Kidney (tissue), 14 donors: Measurements from ENCODE around the gene TBK1. TPM values are rescaled to one million over a fixed set of nuclear protein-coding genes. Genes with fewer than 3 reads are reported as not detected.

Source experiments
- DNase-seq, 5 donors: peaks; one replicate each; pipeline ENCODE4 v3.0.0-alpha.2; 2013 to 2020
- FAIRE-seq: peaks from 2 replicates; lab custom pipeline; 2012; peaks lifted over from hg19 to GRCh38; lab: Jason Lieb, UNC
- H3K27ac ChIP-seq, 2 donors: one replicate each; pipeline ENCODE4 v1.7.0; 2013; ENCODE audit warnings: low read depth in 2 of 2, low read length in 2 of 2, inconsistent platforms in 1 of 2
- H3K27me3 ChIP-seq: one replicate; pipeline ENCODE4 v1.7.1; 2013; ENCODE audit warnings: low read length, inconsistent platforms; ENCODE audit not compliant: control insufficient read depth, insufficient read depth
- H3K36me3 ChIP-seq, 3 donors: one replicate each; pipeline versions ENCODE4 v1.7.0 to v1.7.1; 2013; ENCODE audit warnings: low read length in 3 of 3, control low read depth in 1 of 3, inconsistent platforms in 1 of 3; ENCODE audit not compliant: insufficient read depth in 3 of 3, control insufficient read depth in 2 of 3
- H3K4me1 ChIP-seq, 3 donors: one replicate each; pipeline versions ENCODE4 v1.7.0 to v1.7.1; 2013; ENCODE audit warnings: low read length in 3 of 3, inconsistent platforms in 1 of 3, low read depth in 1 of 3; ENCODE audit not compliant: control insufficient read depth in 2 of 3, insufficient read depth in 2 of 3
- H3K4me3 ChIP-seq, 3 donors: one replicate each; pipeline versions ENCODE4 v1.7.0 to v1.8.1; 2013; ENCODE audit warnings: low read length in 3 of 3, control low read depth in 1 of 3, inconsistent platforms in 1 of 3
- H3K9ac ChIP-seq, 3 donors: one replicate each; pipeline versions ENCODE4 v1.7.0 to v1.7.1; 2013; ENCODE audit warnings: low read length in 3 of 3, control low read depth in 1 of 3, inconsistent platforms in 1 of 3
- H3K9me3 ChIP-seq, 3 donors: one replicate each; pipeline versions ENCODE4 v1.7.0 to v1.7.1; 2013; ENCODE audit warnings: low read length in 3 of 3, control low read depth in 1 of 3, inconsistent platforms in 1 of 3; ENCODE audit not compliant: control insufficient read depth in 2 of 3, insufficient read depth in 1 of 3
- intact Hi-C: fragments of 100-400 bp; cut with DNase I; formaldehyde crosslinking; loops from one replicate; pipeline ENCODE4 v1.11.1; 2022
- polyA plus RNA-seq: library from polyadenylated mRNA; stranded (reverse); fragments of 350-450 nt; fragmentation: Illumina TruSeq; extraction: RNeasy Lipid Tissue Mini Kit (QIAGEN cat#74804); gene quantifications from one replicate; pipeline ENCODE4 v1.2.3, GENCODE V29; 2014; ENCODE audit warnings: low read depth, low replicate concordance; ENCODE audit not compliant: insufficient read depth
- total RNA-seq: library from RNA; stranded (reverse); fragmentation: NEBNext Ultra II Directional; extraction: Animal tissue kit (Norgen Biotek cat#: 25700); gene quantifications from one replicate; pipeline ENCODE4 v1.2.1, GENCODE V29; 2021
- TF ChIP-seq, protein P1 (sequence below): IDR thresholded peaks from 3 replicates; pipeline ENCODE4 v1.5.1; 2012; ENCODE audit warnings: mild to moderate bottlenecking, moderate library complexity, borderline replicate concordance; ENCODE audit not compliant: insufficient read depth; ENCODE audit errors: extremely low read depth
- donor health status: control.
- donor health status: control.
- donor health status: control.
- donor health status: control.
- donor health status: control.
- donor health status: DM: yes; HTN: yes; CAD: no.
- donor health status: Normal renal cell carcinoma (clear cell type).

Gene TBK1
- total and polyA plus RNA-seq, 2 donors from 2014 or later = 9.7 to 21.7 TPM

DNA sequence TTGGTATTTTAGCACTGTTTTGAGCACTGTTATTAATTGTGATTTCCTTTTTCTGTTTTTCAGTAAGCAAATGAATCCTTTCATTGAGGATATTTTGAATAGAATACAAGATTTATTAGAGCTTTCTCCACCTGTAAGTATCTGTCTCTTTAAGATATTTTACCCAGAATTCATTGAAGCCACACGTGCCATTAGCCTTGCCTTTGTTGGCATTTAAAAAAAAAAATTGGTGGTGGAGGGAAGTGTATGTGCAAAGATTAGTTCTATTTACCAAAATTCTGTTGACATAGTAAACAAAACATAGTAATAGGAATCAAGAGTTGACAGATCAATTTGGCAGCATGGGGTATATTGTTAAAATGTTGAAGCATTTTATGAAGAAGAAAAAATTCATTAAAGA lies 23.9 kb upstream of the TBK1 start:
- TF ChIP-seq, protein P1, sequence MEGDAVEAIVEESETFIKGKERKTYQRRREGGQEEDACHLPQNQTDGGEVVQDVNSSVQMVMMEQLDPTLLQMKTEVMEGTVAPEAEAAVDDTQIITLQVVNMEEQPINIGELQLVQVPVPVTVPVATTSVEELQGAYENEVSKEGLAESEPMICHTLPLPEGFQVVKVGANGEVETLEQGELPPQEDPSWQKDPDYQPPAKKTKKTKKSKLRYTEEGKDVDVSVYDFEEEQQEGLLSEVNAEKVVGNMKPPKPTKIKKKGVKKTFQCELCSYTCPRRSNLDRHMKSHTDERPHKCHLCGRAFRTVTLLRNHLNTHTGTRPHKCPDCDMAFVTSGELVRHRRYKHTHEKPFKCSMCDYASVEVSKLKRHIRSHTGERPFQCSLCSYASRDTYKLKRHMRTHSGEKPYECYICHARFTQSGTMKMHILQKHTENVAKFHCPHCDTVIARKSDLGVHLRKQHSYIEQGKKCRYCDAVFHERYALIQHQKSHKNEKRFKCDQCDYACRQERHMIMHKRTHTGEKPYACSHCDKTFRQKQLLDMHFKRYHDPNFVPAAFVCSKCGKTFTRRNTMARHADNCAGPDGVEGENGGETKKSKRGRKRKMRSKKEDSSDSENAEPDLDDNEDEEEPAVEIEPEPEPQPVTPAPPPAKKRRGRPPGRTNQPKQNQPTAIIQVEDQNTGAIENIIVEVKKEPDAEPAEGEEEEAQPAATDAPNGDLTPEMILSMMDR = no peak
- no peak overlapping the region for H3K4me3 ChIP-seq
- H3K9me3 ChIP-seq = no peaks in the 10 kb centered on the region
- H3K9ac ChIP-seq = no peak overlapping the region
- FAIRE-seq = no peak
- intact Hi-C loops = no loop called here
- peaks cover 6 to 57% (median 23%) of the 10 kb centered on the region in 3 donors for H3K36me3 ChIP-seq
- DNase-seq = no peak
- H3K27ac ChIP-seq = no peak overlapping the region
- no peaks in the 10 kb centered on the region for H3K4me1 ChIP-seq
- H3K27me3 ChIP-seq = no peaks in the 10 kb centered on the region

DNA sequence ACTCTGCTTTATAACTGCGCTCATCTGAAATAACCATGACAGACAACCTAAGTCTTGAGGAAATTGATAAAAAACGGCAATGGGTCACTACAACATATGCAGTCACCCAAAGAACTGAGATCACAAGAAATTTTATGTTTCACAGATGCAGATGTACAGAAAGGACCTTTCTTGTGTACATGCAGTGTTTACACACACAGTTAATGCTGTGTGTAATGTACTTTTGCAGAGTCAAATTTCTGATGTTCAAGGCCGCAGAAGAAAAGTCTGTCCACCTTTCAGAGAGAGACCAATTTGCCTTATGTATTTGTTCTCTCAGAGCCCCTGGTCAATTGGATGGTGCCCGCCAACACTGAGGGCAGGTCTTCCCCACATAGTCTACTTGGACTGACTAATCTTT lies 23.0 kb upstream of the TBK1 start:
- no peak overlapping the region for H3K9ac ChIP-seq
- FAIRE-seq (no peak), DNase-seq (no peak)
- H3K4me1 ChIP-seq = no peaks in the 10 kb centered on the region
- H3K9me3 ChIP-seq = no peaks in the 10 kb centered on the region
- H3K36me3 ChIP-seq = peaks cover 9 to 62% (median 27%) of the 10 kb centered on the region in 3 donors
- TF ChIP-seq, protein P1 = no peak
- H3K27me3 ChIP-seq = no peaks in the 10 kb centered on the region
- no peak overlapping the region for H3K4me3 ChIP-seq
- no peak overlapping the region for H3K27ac ChIP-seq
- intact Hi-C loops = no loop called here

DNA sequence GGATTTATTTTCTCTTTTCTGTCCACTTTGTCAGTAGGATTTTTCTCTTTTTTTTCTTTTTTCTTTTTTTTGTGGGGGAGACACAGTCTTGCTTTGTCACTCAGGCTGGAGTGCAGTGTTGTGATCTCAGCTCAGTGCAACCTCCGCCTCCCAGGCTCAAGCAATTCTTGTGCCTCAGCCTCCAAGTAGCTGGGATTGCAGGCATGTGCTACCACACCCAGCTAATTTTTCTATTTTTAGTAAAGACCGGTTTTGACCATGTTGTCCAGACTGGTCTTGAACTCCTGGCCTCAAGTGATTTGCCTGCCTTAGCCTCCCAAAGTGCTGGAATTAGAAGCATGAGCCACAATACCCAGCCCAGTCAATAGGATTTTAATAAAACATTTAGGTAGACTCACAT lies 21.0 kb upstream of the TBK1 start:
- DNase-seq (no peak), FAIRE-seq (no peak)
- TF ChIP-seq, protein P1 = no peak
- H3K4me1 ChIP-seq = no peaks in the 10 kb centered on the region
- H3K9me3 ChIP-seq = no peaks in the 10 kb centered on the region
- H3K27me3 ChIP-seq = no peaks in the 10 kb centered on the region
- no peak overlapping the region for H3K9ac ChIP-seq
- no peak overlapping the region for H3K27ac ChIP-seq
- H3K36me3 ChIP-seq = peaks cover 6 to 49% (median 26%) of the 10 kb centered on the region in 3 donors
- intact Hi-C loops = no loop called here
- no peak overlapping the region for H3K4me3 ChIP-seq

DNA sequence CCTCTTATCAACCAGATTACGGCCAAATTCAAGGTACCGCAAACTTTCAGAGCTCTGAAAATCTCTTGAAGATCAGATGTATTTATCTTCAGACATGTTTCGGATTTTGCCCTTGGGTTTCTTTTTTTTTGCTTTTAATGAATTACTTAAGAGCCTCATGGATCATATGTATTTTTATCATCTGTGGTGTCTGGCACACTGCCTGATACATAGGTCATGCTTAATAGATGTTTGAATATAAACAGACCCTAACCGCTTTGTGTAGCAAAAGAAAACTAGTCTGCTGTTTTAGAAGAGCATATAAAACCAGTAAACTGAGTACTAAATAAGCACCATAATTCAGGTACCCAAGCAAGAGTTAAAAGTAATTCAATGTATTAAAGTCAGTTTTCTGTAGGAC lies 20.1 kb upstream of the TBK1 start:
- no peak overlapping the region for H3K4me3 ChIP-seq
- TF ChIP-seq, protein P1 = no peak
- intact Hi-C loops = no loop called here
- DNase-seq (no peak), FAIRE-seq (no peak)
- H3K9me3 ChIP-seq = no peaks in the 10 kb centered on the region
- no peak overlapping the region for H3K27ac ChIP-seq
- no peaks in the 10 kb centered on the region for H3K4me1 ChIP-seq
- peaks cover 7 to 49% (median 22%) of the 10 kb centered on the region in 3 donors for H3K36me3 ChIP-seq
- H3K9ac ChIP-seq = no peak overlapping the region
- no peaks in the 10 kb centered on the region for H3K27me3 ChIP-seq
